CD4-positive, alpha-beta T cell (primary cell): ENCODE results near the gene APOA4. TPM values are rescaled to one million over a fixed set of nuclear protein-coding genes. Genes with fewer than 3 reads are reported as not detected.

Experiments
- ATAC-seq: fragments of 200-7000 bp; cut with Tn5 transposase; one replicate; pipeline ENCODE4 v1.10.0; 2022; ENCODE audit warnings: mild to moderate bottlenecking; ENCODE audit not compliant: poor library complexity
- CTCF ChIA-PET: fragments of 350-600 bp; sonication (Branson Sonifier 250); formaldehyde crosslinking; loops from one replicate; lab custom pipeline; 2021; ENCODE audit warnings: antibody characterized with exemption, inconsistent platforms; lab: Charles Lee
- POLR2A ChIA-PET: fragments of 350-600 bp; sonication (Branson Sonifier 250); formaldehyde crosslinking; loops from one replicate; lab custom pipeline; 2021; ENCODE audit warnings: antibody characterized with exemption, inconsistent platforms; lab: Charles Lee
- DNase-seq, 14 experiments: peaks; one replicate each; pipeline ENCODE4 v3.0.0-alpha.2; 2013 to 2020; ENCODE audit warnings: mixed read lengths in 2 of 14
- H3K27ac ChIP-seq, 2 donors: one replicate each; pipeline versions ENCODE4 v1.5.1 to v1.7.0; 2013; ENCODE audit warnings: low read length in 2 of 2, low read depth in 1 of 2, mild to moderate bottlenecking in 1 of 2
- H3K27me3 ChIP-seq, 2 experiments: 1 replicate in 1 of 2; 2 replicates in 1 of 2; pipeline versions ENCODE4 v1.6.1 to v1.7.0; 2013; ENCODE audit warnings: low read length in 2 of 2, control low read depth in 1 of 2, mild to moderate bottlenecking in 1 of 2, moderate library complexity in 1 of 2; ENCODE audit not compliant: insufficient read depth in 2 of 2, control insufficient read depth in 1 of 2
- H3K36me3 ChIP-seq: one replicate; pipeline ENCODE4 v1.6.1; 2013; ENCODE audit warnings: low read length, control low read depth; ENCODE audit not compliant: insufficient read depth
- H3K4me1 ChIP-seq: one replicate; pipeline ENCODE4 v1.6.1; 2013; ENCODE audit warnings: low read length, control low read depth; ENCODE audit not compliant: insufficient read depth
- H3K4me3 ChIP-seq: one replicate; pipeline ENCODE4 v1.5.1; 2013; ENCODE audit warnings: mild to moderate bottlenecking, low read length, moderate library complexity
- H3K9me3 ChIP-seq, 2 experiments: 1 replicate in 1 of 2; 2 replicates in 1 of 2; pipeline versions ENCODE4 v1.6.1 to v1.7.0; 2013; ENCODE audit warnings: low read length in 2 of 2, mild to moderate bottlenecking in 2 of 2, control low read depth in 1 of 2, moderate library complexity in 1 of 2; ENCODE audit not compliant: control insufficient read depth in 1 of 2, insufficient read depth in 1 of 2
- H3K27ac Mint-ChIP-seq: one replicate; pipeline ENCODE4 v1.8.0; 2020; ENCODE audit warnings: mixed read lengths
- H3K27me3 Mint-ChIP-seq: one replicate; pipeline ENCODE4 v1.8.0; 2021; ENCODE audit warnings: mixed read lengths
- H3K36me3 Mint-ChIP-seq: one replicate; pipeline ENCODE4 v1.8.0; 2021; ENCODE audit warnings: low read depth, mixed read lengths
- H3K4me1 Mint-ChIP-seq: one replicate; pipeline ENCODE4 v1.8.0; 2021; ENCODE audit warnings: low read depth, mixed read lengths
- H3K4me3 Mint-ChIP-seq: one replicate; pipeline ENCODE4 v1.8.0; 2020; ENCODE audit warnings: mild to moderate bottlenecking, mixed read lengths
- H3K9me3 Mint-ChIP-seq: one replicate; pipeline ENCODE4 v1.8.0; 2020; ENCODE audit warnings: mixed read lengths
- intact Hi-C, 2 experiments: fragments of 100-400 bp; cut with DNase I in 1 of 2; cut with micrococcal nuclease in 1 of 2; formaldehyde crosslinking; loops; one replicate each; pipeline versions ENCODE4 v1.15.1 to v1.9.0; 2023 to 2025; cut with DNase I, micrococcal nuclease
- total RNA-seq, 174 experiments: library from RNA in 2 of 174; stranded (reverse) in 2 of 174; gene quantifications; one replicate each; pipeline ENCODE4 v1.2.3 and lab custom pipeline; 2021 to 2026
- TF ChIP-seq, protein P1 (sequence below): fragments of 200-600 bp; IDR thresholded peaks from one replicate; pipeline ENCODE4 v1.8.0; 2022; ENCODE audit warnings: antibody characterized with exemption, mild to moderate bottlenecking

The APOA4 gene
- total RNA-seq, 2 experiments from 2014 or later, result not detected

DNA sequence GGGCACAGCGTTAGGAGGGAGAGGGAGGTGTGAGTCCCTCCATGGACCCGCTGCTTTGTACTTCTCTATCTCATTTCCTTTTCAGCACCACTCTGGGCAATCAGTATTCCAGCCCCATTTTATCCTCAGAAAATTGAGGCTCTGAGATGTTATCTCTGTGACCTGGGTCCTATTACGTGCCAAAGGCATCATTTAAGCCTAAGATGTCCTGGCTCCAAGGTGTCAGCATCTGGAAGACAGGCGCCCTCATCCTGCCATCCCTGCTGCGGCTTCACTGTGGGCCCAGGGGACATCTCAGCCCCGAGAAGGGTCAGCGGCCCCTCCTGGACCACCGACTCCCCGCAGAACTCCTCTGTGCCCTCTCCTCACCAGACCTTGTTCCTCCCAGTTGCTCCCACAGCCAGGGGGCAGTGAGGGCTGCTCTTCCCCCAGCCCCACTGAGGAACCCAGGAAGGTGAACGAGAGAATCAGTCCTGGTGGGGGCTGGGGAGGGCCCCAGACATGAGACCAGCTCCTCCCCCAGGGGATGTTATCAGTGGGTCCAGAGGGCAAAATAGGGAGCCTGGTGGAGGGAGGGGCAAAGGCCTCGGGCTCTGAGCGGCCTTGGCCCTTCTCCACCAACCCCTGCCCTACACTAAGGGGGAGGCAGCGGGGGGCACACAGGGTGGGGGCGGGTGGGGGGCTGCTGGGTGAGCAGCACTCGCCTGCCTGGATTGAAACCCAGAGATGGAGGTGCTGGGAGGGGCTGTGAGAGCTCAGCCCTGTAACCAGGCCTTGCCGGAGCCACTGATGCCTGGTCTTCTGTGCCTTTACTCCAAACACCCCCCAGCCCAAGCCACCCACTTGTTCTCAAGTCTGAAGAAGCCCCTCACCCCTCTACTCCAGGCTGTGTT, 5.8 kb upstream of the APOA4 start:
- ChIA-PET CTCF (no interaction called here), POLR2A (no interaction called here)
- intact Hi-C loops, result no loop called here
- no peak overlapping the region for H3K4me3 Mint-ChIP-seq
- TF ChIP-seq, protein P1, sequence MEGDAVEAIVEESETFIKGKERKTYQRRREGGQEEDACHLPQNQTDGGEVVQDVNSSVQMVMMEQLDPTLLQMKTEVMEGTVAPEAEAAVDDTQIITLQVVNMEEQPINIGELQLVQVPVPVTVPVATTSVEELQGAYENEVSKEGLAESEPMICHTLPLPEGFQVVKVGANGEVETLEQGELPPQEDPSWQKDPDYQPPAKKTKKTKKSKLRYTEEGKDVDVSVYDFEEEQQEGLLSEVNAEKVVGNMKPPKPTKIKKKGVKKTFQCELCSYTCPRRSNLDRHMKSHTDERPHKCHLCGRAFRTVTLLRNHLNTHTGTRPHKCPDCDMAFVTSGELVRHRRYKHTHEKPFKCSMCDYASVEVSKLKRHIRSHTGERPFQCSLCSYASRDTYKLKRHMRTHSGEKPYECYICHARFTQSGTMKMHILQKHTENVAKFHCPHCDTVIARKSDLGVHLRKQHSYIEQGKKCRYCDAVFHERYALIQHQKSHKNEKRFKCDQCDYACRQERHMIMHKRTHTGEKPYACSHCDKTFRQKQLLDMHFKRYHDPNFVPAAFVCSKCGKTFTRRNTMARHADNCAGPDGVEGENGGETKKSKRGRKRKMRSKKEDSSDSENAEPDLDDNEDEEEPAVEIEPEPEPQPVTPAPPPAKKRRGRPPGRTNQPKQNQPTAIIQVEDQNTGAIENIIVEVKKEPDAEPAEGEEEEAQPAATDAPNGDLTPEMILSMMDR, result no peak
- H3K36me3 Mint-ChIP-seq, result no peaks in the 10 kb centered on the region
- Histone ChIP-seq H3K4me3 (no peak overlapping the region), H3K4me1 (no peaks in the 10 kb centered on the region), H3K9me3 (no peaks in the 10 kb centered on the region), H3K36me3 (no peaks in the 10 kb centered on the region), H3K27me3 (no peaks in the 10 kb centered on the region), H3K27ac (no peak overlapping the region)
- ATAC-seq (no peak), DNase-seq (no peak)
- no peaks in the 10 kb centered on the region for H3K27me3 Mint-ChIP-seq
- no peaks in the 10 kb centered on the region for H3K9me3 Mint-ChIP-seq
- H3K4me1 Mint-ChIP-seq, result no peaks in the 10 kb centered on the region
- H3K27ac Mint-ChIP-seq, result no peak overlapping the region

DNA sequence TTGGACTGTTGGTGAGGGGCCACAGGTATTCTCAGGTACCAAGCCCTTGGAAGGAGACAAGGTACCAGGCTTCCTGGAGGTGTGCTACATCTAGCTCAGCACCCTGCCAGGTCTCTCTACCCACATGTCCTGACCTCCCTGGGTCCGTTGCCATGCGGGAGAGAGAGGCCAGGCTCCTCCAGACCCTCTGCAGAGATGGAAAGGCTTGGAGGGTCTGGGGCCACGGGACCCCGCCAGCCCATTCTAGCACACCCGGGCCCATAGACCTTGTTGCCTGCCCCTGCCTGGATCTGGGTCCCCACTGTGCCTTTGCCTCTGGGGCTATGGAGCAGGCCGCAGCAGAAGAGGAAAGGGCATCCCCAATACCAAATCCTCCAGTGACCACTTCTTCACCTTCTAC, 4.4 kb upstream of the APOA4 start:
- ATAC-seq (no peak), DNase-seq (no peak)
- Mint-ChIP-seq H3K4me1 (no peaks in the 10 kb centered on the region), H3K9me3 (no peaks in the 10 kb centered on the region), H3K27ac (no peak overlapping the region), H3K27me3 (no peaks in the 10 kb centered on the region), H3K36me3 (no peaks in the 10 kb centered on the region), H3K4me3 (no peak overlapping the region)
- CTCF ChIA-PET, result no interaction called here
- H3K4me1 ChIP-seq, result no peaks in the 10 kb centered on the region
- H3K36me3 ChIP-seq, result no peaks in the 10 kb centered on the region
- TF ChIP-seq, protein P1, result no peak
- intact Hi-C loops, result no loop called here
- no peak overlapping the region for H3K4me3 ChIP-seq
- no peaks in the 10 kb centered on the region for H3K27me3 ChIP-seq
- H3K27ac ChIP-seq, result no peak overlapping the region
- H3K9me3 ChIP-seq, result no peaks in the 10 kb centered on the region
- POLR2A ChIA-PET, result interaction anchor here (1.8 kb wide), 1 partner anchor 8 kb away, joined by 4 read pairs; no protein-coding TSS in a partner anchor

DNA sequence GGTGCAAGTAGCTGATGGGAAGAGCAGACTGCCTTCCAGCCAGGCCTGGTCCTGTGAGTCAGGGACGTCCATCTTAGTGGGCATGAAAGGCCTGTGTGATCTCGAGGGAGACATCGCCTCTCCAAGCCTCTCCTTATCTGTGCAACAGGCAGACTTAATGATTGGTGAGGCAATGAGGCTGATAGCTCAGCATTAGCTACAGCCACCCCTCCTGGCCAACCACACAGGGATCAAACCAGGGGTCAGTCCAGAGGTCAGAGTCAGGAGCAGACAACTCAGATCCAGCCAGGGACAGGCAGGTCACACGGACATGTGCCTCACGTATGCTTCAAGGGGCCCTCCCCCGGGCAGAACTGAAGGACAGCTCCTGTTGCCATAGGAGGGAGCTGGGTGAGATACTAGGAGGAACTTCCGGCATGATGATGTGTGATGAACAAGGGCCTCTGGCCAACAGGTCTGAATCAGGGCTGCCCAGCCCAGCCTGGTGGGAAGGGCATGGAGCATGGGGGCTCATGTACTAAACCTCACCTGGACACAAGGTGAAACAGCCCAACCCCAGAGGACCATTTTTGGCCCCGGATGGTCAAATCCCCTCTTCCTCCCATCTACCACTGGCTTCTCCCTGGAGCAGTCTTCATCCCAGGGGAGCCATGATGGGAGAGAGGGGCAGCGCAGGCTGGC, 3.8 kb upstream of the APOA4 start:
- TF ChIP-seq, protein P1, result no peak
- H3K4me1 ChIP-seq, result no peaks in the 10 kb centered on the region
- no peak overlapping the region for H3K4me3 Mint-ChIP-seq
- no peaks in the 10 kb centered on the region for H3K9me3 Mint-ChIP-seq
- no peak overlapping the region for H3K4me3 ChIP-seq
- H3K27me3 ChIP-seq, result no peaks in the 10 kb centered on the region
- H3K27ac ChIP-seq, result no peak overlapping the region
- no peaks in the 10 kb centered on the region for H3K27me3 Mint-ChIP-seq
- ChIA-PET POLR2A (interaction anchor here (1.8 kb wide), 1 partner anchor 9 kb away, joined by 4 read pairs; no protein-coding TSS in a partner anchor), CTCF (no interaction called here)
- H3K4me1 Mint-ChIP-seq, result no peaks in the 10 kb centered on the region
- ATAC-seq (no peak), DNase-seq (no peak)
- intact Hi-C loops, result no loop called here
- no peaks in the 10 kb centered on the region for H3K9me3 ChIP-seq
- H3K36me3 Mint-ChIP-seq, result no peaks in the 10 kb centered on the region
- no peak overlapping the region for H3K27ac Mint-ChIP-seq
- no peaks in the 10 kb centered on the region for H3K36me3 ChIP-seq
